NCI-H510A treated with DMSO at 0.1 percent for 48 hours (cell line): Measurements from ENCODE around the gene EHD1.

Source experiments
- DNase-seq: peaks from one replicate; lab custom pipeline; 2025; lab: John Stamatoyannopoulos, UW

The EHD1 gene

GRCh38 chr11:64842851-64843685 is 35.4 kb downstream of the EHD1 start:
- no peak for DNase-seq

DNA sequence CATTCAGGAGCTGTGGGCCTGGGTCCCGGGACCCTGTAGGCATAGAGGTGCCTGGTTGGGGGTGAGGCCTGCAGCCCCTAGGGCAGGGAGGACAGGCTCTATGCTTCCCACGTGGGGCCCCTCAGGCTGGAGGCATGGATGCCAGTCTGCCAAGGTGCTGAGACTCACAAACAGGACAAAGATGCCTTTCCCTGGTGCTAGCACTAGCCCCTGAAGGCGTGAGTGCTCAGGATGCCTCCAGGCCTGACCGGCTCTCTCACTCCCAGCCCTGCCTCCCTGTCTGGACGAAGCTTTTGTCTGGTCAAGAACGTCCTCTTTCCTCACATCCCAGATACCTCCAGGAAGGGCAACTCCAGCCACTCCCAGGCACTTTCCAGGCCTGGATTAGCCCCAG is 36.1 kb downstream of the EHD1 start:
- DNase-seq, result no peak

GRCh38 chr11:64841592-64842365 is 36.6 kb downstream of the EHD1 start:
- DNase-seq, result no peak

DNA sequence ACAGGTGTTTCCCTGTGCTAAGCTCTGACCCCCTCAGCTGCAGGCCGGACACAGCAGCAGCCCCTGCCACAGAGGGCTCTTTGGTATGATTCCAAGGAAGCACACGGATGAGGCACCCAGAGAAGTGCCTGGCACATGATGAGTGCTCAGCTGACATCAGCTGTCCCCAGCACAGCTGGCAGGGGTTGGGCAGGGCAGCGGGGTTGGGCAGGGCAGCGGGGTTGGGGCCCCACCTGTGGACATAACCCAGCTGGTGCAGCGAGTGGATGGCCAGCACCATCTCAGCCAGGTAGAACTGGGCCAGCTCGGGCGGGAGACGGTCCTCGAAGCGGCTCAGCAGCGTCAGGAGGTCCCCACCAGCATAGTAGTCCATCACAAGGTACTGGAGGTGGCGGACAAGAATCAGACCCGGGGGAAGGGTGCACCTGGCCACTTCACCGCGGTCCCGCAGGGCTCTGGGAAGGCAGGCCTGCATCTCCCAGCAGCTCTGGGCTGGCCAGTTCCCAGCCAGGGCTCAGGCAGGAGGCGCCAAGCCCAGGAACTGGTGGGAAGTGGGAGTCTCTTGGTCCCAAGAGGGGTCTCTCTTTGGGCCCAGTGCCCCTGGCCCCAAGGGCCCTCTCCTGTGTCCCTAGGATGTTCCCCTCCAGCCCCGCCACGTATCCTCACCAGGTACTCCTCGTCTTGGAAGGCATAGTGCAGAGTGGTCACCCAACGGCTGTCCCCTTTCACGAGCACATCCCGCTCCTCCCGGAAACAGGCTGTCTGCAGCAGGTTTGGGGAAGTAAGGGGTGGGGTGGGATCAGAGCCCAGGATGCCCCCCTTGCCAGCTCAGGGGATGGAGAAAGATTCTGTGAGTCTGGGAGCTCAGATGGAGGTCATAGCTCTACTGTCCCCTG is 38.3 kb downstream of the EHD1 start:
- DNase-seq, result no peak

DNA sequence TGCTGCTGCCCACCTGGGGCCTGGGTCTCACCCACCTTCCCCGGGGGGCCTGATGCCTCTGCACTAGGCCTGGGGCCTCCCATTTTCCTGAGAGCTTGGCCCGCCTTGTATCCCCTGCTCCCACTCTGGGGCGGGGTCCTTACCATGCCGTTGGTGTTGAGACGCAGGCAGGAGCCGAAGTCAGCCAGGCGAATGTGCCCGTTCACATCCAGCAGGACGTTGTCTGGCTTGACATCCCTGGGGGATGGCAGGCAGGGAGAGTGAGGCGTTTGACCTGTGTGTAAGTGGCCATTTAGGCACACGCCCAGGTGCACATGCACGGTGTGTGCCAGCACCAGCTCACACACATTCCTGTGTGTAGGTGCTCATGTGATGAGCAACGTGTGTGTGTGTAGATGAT is 39.1 kb downstream of the EHD1 start:
- no peak for DNase-seq

GRCh38 chr11:64838600-64839334 is 39.7 kb downstream of the EHD1 start:
- DNase-seq, result no peak

GRCh38 chr11:64837887-64838351 is 40.5 kb downstream of the EHD1 start:
- DNase-seq, result no peak

DNA sequence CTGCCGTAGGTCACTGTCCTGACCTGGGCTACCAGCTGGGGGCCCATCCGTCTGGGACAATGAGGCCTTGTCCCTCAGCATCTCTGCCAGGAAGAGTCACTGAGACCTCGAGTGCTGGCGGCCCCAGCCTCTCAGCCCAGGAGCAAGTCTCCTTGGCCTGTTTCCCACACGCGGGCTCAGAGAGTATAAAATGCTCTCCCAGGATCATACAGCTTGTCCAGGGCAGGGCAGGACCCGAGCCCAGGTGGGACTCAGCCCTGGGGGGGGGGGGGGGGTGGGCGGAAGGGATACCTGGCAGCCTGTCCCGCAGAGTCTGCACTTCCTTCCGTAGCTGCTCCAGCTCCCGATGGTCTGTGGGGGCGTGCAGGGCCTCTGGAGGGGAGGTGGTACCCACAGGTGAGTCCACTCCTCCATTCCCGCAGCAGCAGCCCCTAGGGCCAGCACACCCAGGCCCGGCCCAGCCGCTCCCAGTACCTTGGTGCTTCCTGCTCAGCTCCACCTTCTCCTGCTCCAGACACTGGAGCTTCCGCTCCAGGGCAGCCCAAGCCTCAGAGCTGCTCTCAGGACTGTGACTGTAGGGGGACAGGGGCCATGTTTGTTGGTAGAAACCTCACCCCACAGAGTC is 41.9 kb downstream of the EHD1 start:
- no peak for DNase-seq

DNA sequence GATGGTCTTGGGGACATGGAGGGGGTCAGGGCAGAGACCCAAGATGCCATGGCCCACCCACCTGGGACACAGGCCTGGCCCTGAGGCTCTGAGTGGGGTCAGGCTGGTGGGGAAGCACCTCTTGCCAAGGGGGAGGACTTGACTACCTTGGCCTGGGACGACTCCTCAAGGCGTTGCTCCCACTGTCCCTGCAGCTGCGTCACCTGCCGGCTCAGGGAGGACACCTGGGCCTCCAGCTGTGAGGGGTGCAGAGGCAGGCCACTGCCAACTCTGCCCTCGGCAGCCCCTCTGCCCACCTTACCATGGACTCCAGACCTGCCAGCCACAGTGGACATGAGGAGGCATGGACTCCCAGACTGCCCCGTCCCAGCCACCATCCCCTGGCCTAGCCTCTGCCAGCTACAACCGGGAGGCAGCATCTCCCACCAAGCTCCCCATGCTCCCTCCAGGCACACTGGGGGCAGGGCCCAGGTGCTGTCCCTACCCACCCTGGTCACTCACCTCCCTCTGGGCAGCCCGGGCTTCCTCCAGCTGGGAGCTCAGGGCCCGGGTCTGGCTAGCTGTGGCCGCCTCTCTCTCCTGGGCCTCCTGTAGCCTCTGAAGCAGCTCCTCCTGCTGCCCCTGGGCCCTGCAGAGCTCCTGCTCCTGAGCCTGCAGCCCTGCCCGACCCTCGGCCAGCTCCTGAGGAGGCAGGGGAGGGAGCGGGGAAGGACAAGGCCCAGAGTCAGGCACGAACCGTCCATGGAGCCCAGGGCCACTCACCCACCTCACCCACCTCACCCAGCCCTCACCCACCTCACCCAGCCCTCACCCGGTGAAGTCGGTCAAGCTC is 42.6 kb downstream of the EHD1 start:
- no peak for DNase-seq

DNA sequence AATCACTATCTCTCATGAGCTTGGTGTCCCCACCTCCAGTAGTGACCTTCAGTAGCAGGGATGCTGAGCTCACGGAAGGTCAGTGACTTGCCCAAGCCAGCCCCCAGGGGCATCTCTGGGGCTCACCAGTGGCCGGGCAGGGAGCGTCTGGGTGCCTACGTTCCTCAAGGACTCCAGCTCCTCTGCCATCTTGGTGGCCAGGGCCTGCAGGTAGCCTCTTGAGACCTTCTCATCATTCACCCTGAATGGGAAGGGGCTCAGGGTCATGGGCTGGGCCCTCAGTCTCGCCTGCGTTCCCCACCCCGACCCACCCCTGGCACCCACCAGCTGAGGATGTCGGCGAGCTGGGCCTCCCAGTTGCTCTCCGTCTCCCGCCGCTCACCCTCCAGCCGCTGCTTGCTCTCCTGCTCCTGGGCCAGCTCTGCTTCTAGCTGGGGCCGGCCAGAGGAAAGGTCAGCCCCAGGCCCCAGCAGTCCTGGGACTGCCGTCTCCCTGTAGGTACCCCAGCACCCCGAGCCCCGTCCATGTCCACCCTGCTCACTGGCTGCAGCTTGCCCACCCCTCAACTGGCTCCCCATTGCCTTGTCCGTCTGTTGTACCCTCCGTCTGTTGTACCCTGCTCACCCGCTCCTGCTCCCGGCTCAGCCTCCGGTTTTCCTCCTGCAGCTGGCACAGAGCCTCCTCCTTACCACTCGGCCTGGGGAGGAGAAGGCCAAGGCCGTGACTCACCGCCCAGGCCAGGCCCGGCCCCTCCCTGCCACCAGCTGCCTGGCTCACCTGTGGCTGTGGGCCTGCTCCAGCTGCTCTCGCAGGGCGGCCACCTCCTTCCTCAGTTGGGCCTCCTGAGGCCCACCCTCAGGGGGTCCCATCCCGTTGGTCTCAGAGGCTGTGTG is 43.5 kb downstream of the EHD1 start:
- no peak for DNase-seq

GRCh38 chr11:64834031-64834722 is 44.2 kb downstream of the EHD1 start:
- DNase-seq, result no peak

DNA sequence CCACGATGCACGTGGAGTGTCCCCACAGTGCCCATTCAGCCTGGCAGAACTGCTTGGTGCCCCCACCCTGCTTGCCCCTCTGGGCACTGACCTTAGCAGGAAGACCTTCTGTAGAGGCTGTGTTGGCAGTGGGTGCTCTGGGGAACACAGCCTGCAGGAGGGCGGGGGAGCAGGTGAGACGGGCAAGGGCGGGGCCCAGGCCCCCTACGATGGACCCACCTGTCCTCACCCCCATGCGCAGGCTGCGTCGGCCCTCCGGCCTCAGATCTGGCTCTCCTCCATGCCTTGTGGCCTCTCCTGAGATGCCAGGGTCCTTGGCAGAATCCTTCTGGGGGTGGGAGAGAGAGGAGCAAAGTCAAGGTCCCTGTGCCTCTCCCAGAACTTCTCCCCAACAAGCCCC is 44.9 kb downstream of the EHD1 start:
- DNase-seq, result no peak

DNA sequence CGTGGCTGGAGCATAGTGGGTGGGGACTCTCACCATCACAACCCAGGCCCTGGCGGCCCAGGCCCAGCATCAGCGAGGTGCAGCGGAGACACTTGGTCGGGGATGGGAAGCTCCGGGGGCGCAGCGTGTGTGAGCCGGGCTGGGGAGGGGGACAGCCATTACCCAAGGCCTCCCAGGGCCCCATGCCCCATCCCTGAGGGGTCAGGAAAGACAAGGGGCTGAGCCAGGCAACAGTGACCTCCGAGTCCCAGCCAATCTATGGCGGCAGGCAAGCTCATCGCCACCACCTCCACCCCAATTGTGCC is 45.3 kb downstream of the EHD1 start:
- no peak for DNase-seq

DNA sequence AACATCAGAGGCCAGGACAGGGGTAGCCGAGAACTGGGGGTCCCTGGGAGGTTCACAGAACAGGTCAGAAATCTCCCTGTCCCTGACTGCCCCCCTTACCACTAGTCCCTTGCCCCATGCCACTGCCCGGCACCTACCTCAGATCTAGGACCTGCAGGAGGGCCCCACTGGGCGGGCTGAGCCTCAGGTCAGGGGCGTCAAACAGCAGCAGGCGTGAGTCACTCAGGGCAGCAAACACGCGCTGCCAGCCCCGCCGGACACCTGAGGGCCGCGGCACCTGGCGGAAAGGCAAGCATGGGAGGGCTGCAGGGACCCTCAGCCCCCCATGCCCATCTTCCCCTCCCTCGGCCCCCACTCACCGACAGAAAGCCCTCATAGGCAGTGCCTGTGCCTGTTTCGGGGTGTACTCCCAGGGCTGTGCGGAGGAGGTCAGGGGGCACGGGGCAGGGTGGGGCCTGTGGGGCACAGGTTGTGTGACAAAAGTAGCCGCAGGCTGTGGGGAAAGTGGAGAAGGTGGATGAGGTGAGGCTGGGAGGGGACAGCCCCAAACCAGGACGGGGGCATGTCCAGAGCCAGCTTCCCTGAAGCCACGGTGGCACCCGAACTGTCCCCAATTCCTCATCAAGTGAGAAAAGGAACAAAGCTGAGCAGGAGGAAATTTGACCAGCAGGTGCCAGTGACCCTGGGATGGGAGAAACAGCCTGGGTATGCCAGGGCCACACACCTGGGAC is 45.8 kb downstream of the EHD1 start:
- no peak for DNase-seq

DNA sequence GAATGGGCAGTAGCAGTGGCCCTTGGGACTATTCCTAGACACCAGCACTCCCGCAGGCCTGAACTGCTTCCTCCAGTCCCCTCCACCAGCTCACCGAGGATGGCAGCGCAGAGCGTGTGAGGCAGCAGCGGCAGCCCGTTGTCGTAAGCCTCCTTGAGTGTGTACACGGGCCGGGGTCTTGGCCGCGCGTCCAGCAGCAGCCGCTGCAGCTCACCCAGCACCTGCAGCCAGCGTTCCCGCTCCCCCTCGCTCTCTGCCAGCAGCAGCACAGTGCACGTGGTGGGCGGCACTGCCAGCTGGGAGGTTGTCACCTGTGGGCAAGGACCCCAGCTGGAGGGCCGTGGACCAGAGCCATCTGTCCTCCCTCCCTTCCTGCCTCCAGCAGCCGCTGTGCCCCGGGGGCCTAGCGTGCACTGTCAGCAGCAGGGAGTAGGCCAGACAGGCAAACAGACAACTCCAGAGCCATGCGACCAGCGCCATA is 47.0 kb downstream of the EHD1 start:
- no peak for DNase-seq

DNA sequence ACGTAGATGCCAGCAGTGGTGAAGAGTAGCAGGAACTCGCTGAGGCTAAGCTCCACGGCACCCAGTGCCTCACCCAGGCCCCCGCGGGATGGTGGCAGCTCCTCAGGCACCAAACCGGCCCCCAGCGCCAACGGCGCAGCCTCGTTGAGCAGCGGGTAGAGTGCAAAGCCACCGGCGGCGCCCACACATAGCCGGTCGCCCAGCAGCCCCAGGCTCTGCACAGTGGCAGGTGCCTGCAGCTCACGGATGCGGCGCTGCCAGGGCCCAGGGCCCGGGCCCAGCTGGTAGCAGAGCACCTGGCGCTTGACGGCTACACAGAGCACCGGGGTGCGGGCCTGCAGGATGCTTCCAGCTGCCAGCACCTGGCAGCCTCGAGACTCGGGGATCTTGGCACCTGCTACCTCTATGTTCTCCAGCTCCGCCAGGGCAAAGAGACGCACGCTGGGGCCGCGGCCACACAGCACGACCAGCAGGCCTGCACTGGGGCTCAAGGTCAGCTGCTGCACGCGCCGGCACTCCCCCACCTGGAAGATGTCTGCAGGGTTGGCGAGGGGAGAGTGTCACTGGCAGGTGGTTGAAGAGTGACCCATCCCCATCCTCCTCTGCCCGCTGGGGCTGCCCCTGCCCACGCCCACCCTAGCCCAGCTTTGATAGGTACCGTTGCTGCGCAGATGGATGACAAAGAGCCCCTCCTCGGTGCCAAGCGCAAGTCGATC is 48.7 kb downstream of the EHD1 start:
- no peak for DNase-seq

DNA sequence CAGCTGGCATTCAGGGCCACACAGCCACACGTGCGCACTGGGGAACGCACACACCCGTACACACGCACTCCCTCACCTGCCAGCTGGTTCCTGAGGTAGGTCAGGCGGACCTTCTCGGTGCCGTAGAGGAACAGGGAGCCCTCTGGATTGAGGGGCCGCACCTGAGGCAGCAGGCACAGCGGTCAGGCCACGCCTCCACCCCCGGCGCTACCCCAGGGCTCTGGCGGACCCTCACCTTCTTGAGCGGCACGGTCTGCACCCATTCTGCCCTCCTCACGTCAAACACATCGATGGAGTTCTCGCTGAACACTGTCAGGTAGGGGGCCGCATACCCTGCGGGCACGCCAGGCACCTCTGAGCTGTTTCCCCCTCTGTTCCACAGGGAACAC is 51.0 kb downstream of the EHD1 start:
- no peak for DNase-seq
